ENCODE measurements around the gene SGK2. TPM values are rescaled to one million over a fixed set of nuclear protein-coding genes. Genes with fewer than 3 reads are reported as not detected.

Gene SGK2
- total RNA-seq, 1 donor from 2014 or later: 0.32 TPM

GRCh38 chr20:43538878-43539700, 19.7 kb upstream of the SGK2 start:
- Mint-ChIP-seq H3K4me1 (ENCODE audit: low read depth) (peaks cover 2% of the 10 kb centered on the region), H3K27ac (no peak overlapping the region), H3K4me3 (ENCODE audit: low read depth) (no peak overlapping the region), H3K36me3 (ENCODE audit: low read depth) (no peaks in the 10 kb centered on the region), H3K27me3 (ENCODE audit: low read depth) (no peaks in the 10 kb centered on the region), H3K9me3 (no peaks in the 10 kb centered on the region)
- intact Hi-C loops (cut with micrococcal nuclease): loop anchor here (1.0 to 5.0 kb wide), 2 partner anchors 153 to 553 kb away; no protein-coding TSS in a partner anchor
- no peak for DNase-seq (ENCODE audit: low spot score)

GRCh38 chr20:43539975-43540672, 18.7 kb upstream of the SGK2 start:
- DNase-seq (ENCODE audit: low spot score): no peak
- H3K27ac Mint-ChIP-seq: no peak overlapping the region
- H3K36me3 Mint-ChIP-seq (ENCODE audit: low read depth): no peaks in the 10 kb centered on the region
- no peaks in the 10 kb centered on the region for H3K27me3 Mint-ChIP-seq (ENCODE audit: low read depth)
- no peaks in the 10 kb centered on the region for H3K9me3 Mint-ChIP-seq
- H3K4me3 Mint-ChIP-seq (ENCODE audit: low read depth): no peak overlapping the region
- H3K4me1 Mint-ChIP-seq (ENCODE audit: low read depth): peaks cover 2% of the 10 kb centered on the region
- intact Hi-C loops (cut with micrococcal nuclease): loop anchor here (5.0 kb wide), 1 partner anchor 552 kb away; no protein-coding TSS in a partner anchor

GRCh38 chr20:43540673-43541060, 18.2 kb upstream of the SGK2 start:
- no peak overlapping the region for H3K27ac Mint-ChIP-seq
- H3K36me3 Mint-ChIP-seq (ENCODE audit: low read depth): no peaks in the 10 kb centered on the region
- DNase-seq (ENCODE audit: low spot score): no peak
- intact Hi-C loops (cut with micrococcal nuclease): no loop called here
- H3K9me3 Mint-ChIP-seq: no peaks in the 10 kb centered on the region
- peaks cover 2% of the 10 kb centered on the region for H3K4me1 Mint-ChIP-seq (ENCODE audit: low read depth)
- H3K27me3 Mint-ChIP-seq (ENCODE audit: low read depth): no peaks in the 10 kb centered on the region
- no peak overlapping the region for H3K4me3 Mint-ChIP-seq (ENCODE audit: low read depth)

- intact Hi-C loops (cut with micrococcal nuclease): no loop called here
- DNase-seq (ENCODE audit: low spot score): no peak
- Mint-ChIP-seq H3K36me3 (ENCODE audit: low read depth) (no peaks in the 10 kb centered on the region), H3K4me1 (ENCODE audit: low read depth) (peaks cover 2% of the 10 kb centered on the region), H3K27me3 (ENCODE audit: low read depth) (no peaks in the 10 kb centered on the region), H3K4me3 (ENCODE audit: low read depth) (no peak overlapping the region), H3K9me3 (no peaks in the 10 kb centered on the region), H3K27ac (no peak overlapping the region)
These were observed 17.6 kb upstream of the SGK2 start for GRCh38 chr20:43541214-43541613.

- intact Hi-C loops (cut with micrococcal nuclease): no loop called here
- Mint-ChIP-seq H3K27me3 (ENCODE audit: low read depth) (no peaks in the 10 kb centered on the region), H3K27ac (no peak overlapping the region), H3K4me1 (ENCODE audit: low read depth) (peaks cover 2% of the 10 kb centered on the region), H3K4me3 (ENCODE audit: low read depth) (no peak overlapping the region), H3K36me3 (ENCODE audit: low read depth) (peaks cover 4% of the 10 kb centered on the region), H3K9me3 (no peaks in the 10 kb centered on the region)
- no peak for DNase-seq (ENCODE audit: low spot score)
These were observed 16.7 kb upstream of the SGK2 start for GRCh38 chr20:43542161-43542560.

- H3K36me3 Mint-ChIP-seq (ENCODE audit: low read depth): peaks cover 7% of the 10 kb centered on the region
- H3K27me3 Mint-ChIP-seq (ENCODE audit: low read depth): no peaks in the 10 kb centered on the region
- peaks cover 2% of the 10 kb centered on the region for H3K4me1 Mint-ChIP-seq (ENCODE audit: low read depth)
- no peak overlapping the region for H3K27ac Mint-ChIP-seq
- peaks cover 4% of the 10 kb centered on the region for H3K9me3 Mint-ChIP-seq
- DNase-seq (ENCODE audit: low spot score): no peak
- no peak overlapping the region for H3K4me3 Mint-ChIP-seq (ENCODE audit: low read depth)
- intact Hi-C loops (cut with micrococcal nuclease): no loop called here
These were observed 16.2 kb upstream of the SGK2 start for GRCh38 chr20:43542674-43543073.

GRCh38 chr20:43543138-43543537, 15.7 kb upstream of the SGK2 start:
- Mint-ChIP-seq H3K9me3 (peaks cover 4% of the 10 kb centered on the region), H3K36me3 (ENCODE audit: low read depth) (peaks cover 7% of the 10 kb centered on the region), H3K4me1 (ENCODE audit: low read depth) (no peaks in the 10 kb centered on the region), H3K27ac (no peak overlapping the region), H3K4me3 (ENCODE audit: low read depth) (no peak overlapping the region), H3K27me3 (ENCODE audit: low read depth) (no peaks in the 10 kb centered on the region)
- DNase-seq (ENCODE audit: low spot score): no peak
- intact Hi-C loops (cut with micrococcal nuclease): no loop called here

- intact Hi-C loops (cut with micrococcal nuclease): no loop called here
These were observed 14.3 kb upstream of the SGK2 start for GRCh38 chr20:43544501-43544900.

GRCh38 chr20:43545837-43546578, 12.8 kb upstream of the SGK2 start:
- Mint-ChIP-seq H3K4me3 (ENCODE audit: low read depth) (no peak overlapping the region), H3K4me1 (ENCODE audit: low read depth) (no peaks in the 10 kb centered on the region), H3K27ac (no peak overlapping the region), H3K9me3 (peaks cover 4% of the 10 kb centered on the region), H3K27me3 (ENCODE audit: low read depth) (no peaks in the 10 kb centered on the region), H3K36me3 (ENCODE audit: low read depth) (peaks cover 7% of the 10 kb centered on the region)
- intact Hi-C loops (cut with micrococcal nuclease): no loop called here
- DNase-seq (ENCODE audit: low spot score): no peak

More at GRCh38 chr20:43544501-43544900, 14.3 kb upstream of the SGK2 start:
- no peaks in the 10 kb centered on the region for H3K4me1 Mint-ChIP-seq (ENCODE audit: low read depth)
- no peak overlapping the region for H3K27ac Mint-ChIP-seq
- H3K27me3 Mint-ChIP-seq (ENCODE audit: low read depth): no peaks in the 10 kb centered on the region
- H3K36me3 Mint-ChIP-seq (ENCODE audit: low read depth): peaks cover 7% of the 10 kb centered on the region
- DNase-seq (ENCODE audit: low spot score): no peak
- peaks cover 4% of the 10 kb centered on the region for H3K9me3 Mint-ChIP-seq
- no peak overlapping the region for H3K4me3 Mint-ChIP-seq (ENCODE audit: low read depth)

- intact Hi-C loops (cut with micrococcal nuclease): no loop called here
- H3K27ac Mint-ChIP-seq: no peak overlapping the region
- H3K27me3 Mint-ChIP-seq (ENCODE audit: low read depth): no peaks in the 10 kb centered on the region
- DNase-seq (ENCODE audit: low spot score): no peak
- no peaks in the 10 kb centered on the region for H3K4me1 Mint-ChIP-seq (ENCODE audit: low read depth)
- H3K9me3 Mint-ChIP-seq: peaks cover 4% of the 10 kb centered on the region
- H3K4me3 Mint-ChIP-seq (ENCODE audit: low read depth): no peak overlapping the region
- H3K36me3 Mint-ChIP-seq (ENCODE audit: low read depth): peaks cover 7% of the 10 kb centered on the region
These were observed 10.4 kb upstream of the SGK2 start for GRCh38 chr20:43548273-43548880.

GRCh38 chr20:43549416-43550065, 9.3 kb upstream of the SGK2 start:
- H3K27ac Mint-ChIP-seq: no peak overlapping the region
- no peaks in the 10 kb centered on the region for H3K27me3 Mint-ChIP-seq (ENCODE audit: low read depth)
- DNase-seq (ENCODE audit: low spot score): no peak
- peaks cover 7% of the 10 kb centered on the region for H3K36me3 Mint-ChIP-seq (ENCODE audit: low read depth)
- H3K4me3 Mint-ChIP-seq (ENCODE audit: low read depth): no peak overlapping the region
- H3K4me1 Mint-ChIP-seq (ENCODE audit: low read depth): no peaks in the 10 kb centered on the region
- intact Hi-C loops (cut with micrococcal nuclease): no loop called here
- H3K9me3 Mint-ChIP-seq: peaks cover 4% of the 10 kb centered on the region

- DNase-seq (ENCODE audit: low spot score): no peak
- H3K4me3 Mint-ChIP-seq (ENCODE audit: low read depth): no peak overlapping the region
- peaks cover 7% of the 10 kb centered on the region for H3K36me3 Mint-ChIP-seq (ENCODE audit: low read depth)
- H3K4me1 Mint-ChIP-seq (ENCODE audit: low read depth): no peaks in the 10 kb centered on the region
- no peak overlapping the region for H3K27ac Mint-ChIP-seq
- intact Hi-C loops (cut with micrococcal nuclease): no loop called here
- H3K27me3 Mint-ChIP-seq (ENCODE audit: low read depth): peaks cover 1% of the 10 kb centered on the region
- H3K9me3 Mint-ChIP-seq: peaks cover 4% of the 10 kb centered on the region
These were observed 8.4 kb upstream of the SGK2 start for GRCh38 chr20:43550456-43550855.

All from activated T-helper 2 cell treated with anti-CD3 and anti-CD28 coated beads, Interferon-gamma antibody, Interleukin-2, Interleukin-4, amounts not matched to agents 10 μg/mL and 5 μg/mL and 100 μg/mL, durations not matched to agents 14 hours and 24 hours and 36 hours (primary cell).